Stimulated activated CD4-positive, alpha-beta T cell treated with anti-CD3 and anti-CD28 coated beads, Interleukin-2, amount 100 ng/mL, for 48 hours (primary cell): Measurements from ENCODE around the gene MGP.

ENCODE experiments used
- DNase-seq, 2 donors: peaks; one replicate each; pipeline ENCODE4 v3.0.0-alpha.2; 2020

The MGP gene

GRCh38 chr12:14885718-14886221 is at the start of gene MGP:
MGP (minus strand) TSS chr12:14885854; CDS start chr12:14885791, 63 bp downstream.
- no peak for DNase-seq

GRCh38 chr12:14935031-14935430 is 49.4 kb upstream of the MGP start:
- DNase-seq, result no peak

DNA sequence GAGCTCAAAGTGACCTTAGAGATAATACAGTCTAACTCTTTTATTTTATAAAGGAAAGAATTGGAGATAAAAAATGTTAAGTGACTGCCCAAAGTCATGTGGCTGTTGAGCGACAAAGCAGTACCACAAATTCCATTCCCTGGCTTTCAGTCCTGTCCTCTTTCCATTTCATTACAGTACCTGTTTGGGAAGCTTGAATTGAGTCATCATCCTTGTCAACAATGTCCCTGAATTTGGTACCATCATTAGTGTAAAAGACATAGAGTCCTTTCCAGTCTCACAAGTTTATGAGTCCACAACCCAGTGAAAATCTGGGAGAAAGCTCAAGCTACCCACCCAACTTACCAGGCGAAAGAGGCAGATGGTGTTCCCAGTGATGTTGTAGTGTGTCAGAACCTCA is 48.9 kb upstream of the MGP start:
- no peak for DNase-seq

GRCh38 chr12:14931791-14932560 is 46.3 kb upstream of the MGP start:
- no peak for DNase-seq

DNA sequence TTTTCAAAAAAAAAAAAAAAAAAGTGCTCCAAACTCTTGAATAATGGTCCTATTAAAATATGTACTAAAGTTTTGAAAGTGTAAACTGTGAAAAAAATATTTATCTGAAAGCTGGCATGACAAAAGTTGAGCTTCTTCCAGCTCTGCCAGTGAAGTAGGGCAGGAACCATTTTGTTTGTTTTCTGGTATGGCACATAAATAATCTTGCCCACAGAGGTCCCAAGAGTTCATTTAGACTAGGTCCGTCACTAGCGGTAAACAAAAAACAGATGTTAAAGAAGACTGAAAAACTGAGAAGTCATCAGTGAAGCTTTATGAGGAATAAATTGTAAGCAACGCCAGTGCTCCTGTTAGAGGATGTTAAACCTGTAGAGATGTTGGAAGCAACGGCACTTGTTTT is 45.7 kb upstream of the MGP start:
- DNase-seq, result no peak

- DNase-seq, result no peak
Observed at GRCh38 chr12:14930299-14930698, 44.6 kb upstream of the MGP start.

GRCh38 chr12:14928931-14929330 is 43.3 kb upstream of the MGP start:
- DNase-seq, result no peak

- no peak for DNase-seq
Observed at GRCh38 chr12:14927267-14927666, 41.6 kb upstream of the MGP start.

GRCh38 chr12:14924541-14924940 is 38.9 kb upstream of the MGP start:
- DNase-seq, result no peak

- no peak for DNase-seq
Observed at GRCh38 chr12:14923944-14924343, 38.3 kb upstream of the MGP start.

DNA sequence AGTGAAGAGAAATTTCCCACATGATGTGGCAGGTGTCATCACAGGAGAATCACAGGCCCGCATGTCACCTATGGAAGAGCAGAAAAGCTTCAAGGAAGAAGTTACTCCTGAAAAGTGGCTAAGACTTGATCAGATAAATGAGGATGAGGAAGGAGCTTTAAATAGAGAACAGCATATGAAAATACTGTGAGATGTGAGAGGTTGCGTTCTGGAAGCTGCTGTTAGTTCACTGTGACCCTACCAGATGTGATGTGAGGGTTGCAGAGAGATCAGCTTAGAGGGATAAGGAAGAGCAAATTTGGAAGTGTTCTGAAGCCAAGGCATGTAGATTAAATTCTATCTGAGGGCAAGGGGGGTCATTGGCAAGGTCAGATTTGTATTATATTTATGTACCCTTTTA is 35.6 kb upstream of the MGP start:
- DNase-seq, result no peak

DNA sequence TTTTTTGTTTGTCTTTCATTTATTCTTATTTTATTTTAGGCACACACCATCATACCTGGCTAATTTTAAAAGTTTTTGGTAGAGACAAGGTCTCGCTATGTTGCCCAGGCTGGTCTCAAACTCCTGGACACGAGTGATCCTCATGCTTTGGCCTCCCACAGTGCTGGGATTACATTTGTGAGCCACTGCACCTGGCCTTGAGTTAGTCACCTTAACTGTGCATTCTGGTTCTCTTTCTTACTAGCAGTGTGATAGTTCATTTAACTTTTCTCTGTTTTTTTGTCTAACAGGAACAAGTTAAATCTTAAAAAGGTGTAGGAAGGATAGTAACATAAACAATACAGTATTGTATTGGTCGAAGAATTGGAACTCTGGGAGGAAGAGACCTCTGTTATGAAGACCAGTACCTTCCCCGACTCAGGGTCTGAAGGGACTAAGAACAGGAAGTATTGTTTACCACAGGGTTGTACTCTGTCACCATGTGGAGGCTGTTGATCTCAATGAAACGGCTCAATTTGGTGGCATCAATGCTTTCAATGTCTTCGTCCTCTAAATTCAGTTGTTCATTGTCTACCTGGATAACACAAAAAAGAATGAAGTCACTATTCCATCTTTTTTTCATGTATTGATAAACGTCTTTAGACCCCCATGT is 34.9 kb upstream of the MGP start:
- DNase-seq, result no peak

DNA sequence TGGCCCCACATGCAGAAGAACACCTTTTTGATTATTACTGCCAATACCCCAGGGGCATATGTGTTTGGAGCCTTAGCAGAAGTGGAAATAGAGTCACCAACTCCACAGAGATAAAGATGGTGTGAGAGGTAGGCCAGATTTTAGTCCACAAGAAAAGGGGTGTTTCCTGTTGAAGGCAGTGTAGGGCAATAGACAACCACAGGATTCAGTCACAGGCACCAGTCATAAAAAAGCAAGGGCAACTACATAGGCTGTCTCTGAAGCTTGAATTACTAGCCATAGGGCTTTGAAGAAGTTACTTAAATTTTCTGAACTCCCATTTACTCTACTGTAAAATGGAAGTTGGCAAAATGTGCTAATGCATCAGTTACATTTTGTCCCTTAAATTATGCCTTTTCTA is 33.8 kb upstream of the MGP start:
- DNase-seq, result no peak

DNA sequence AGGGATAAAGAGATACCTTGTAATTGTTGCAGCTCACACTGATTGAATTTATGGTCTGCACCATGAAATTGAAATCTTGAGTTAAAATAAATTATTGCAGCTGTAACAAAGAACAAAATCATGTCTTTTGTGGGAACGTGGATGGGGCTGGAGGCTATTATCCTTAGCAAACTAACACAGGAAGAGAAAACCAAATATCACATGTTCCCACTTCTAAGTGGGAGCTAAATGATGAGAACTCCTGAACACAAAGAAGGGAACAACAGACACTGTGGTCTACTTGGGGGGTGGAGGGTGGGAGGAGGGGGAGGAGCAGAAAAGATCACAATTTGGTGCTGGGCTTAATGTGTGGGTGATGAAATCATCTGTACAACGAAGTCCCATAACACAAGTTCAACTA is 30.1 kb upstream of the MGP start:
- no peak for DNase-seq

- DNase-seq, result no peak
Observed at GRCh38 chr12:14913381-14913781, 27.7 kb upstream of the MGP start.

DNA sequence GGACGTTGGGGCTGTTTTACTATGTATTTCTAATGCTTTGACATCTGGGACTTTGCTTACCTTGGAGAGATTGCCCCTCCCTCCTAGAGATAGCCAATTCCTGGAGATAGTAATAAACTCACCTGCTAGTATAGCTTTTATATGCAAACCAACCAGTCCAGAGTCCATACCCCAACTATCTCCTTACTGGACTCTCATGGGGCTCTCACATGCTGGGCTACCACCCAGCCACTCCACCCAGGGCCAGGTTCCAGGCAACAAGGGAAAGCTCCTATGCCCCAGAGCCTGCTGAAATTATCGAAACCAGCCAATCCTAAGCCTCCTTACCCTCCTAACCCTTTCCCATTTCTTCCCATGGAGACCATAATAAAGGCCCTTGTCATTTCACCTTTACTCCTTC is 25.5 kb upstream of the MGP start:
- DNase-seq, result no peak

DNA sequence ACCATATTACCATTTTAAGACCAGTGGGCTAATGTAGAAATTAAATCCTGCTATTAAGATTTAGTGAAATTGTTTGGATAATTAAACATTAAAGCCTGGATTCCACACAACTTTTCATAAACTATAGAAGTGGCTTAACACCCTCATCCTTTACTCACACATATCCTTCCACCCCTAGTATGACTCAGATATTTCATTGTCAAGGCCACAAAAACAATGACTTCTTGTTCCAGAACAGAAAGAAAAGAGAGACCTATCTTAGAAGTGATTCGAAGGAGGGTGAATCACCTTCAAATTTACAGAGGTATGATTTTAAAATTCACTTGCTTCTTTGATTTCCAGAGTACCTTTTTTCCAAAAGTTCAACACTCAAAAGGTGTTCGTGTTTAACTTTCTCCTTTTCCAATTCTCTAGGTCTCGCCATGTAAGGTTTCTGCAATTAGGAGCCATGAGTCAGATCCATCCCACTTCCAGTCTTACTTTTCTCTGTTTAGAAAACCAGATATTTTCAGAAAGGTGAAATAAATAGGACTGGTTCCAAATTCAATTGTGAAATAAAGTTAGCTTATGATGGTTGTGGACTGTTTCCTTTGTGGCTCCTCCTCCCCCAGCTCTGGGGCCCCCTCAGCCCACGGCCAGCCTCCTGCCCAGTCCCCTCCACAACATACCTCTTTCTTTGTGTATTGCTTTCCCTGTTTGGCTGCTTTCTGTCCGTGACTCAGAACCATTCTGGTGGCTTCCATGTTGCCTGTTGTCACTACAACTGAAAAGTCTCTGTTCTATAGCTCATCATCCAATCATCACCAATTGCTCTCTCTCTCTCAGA is 24.6 kb upstream of the MGP start:
- peak in 1 of 2 donors; percentile 23 for DNase-seq

- DNase-seq, result no peak
Observed at GRCh38 chr12:14907953-14908352, 22.3 kb upstream of the MGP start.

GRCh38 chr12:14906114-14906513 is 20.5 kb upstream of the MGP start:
- DNase-seq, result no peak

DNA sequence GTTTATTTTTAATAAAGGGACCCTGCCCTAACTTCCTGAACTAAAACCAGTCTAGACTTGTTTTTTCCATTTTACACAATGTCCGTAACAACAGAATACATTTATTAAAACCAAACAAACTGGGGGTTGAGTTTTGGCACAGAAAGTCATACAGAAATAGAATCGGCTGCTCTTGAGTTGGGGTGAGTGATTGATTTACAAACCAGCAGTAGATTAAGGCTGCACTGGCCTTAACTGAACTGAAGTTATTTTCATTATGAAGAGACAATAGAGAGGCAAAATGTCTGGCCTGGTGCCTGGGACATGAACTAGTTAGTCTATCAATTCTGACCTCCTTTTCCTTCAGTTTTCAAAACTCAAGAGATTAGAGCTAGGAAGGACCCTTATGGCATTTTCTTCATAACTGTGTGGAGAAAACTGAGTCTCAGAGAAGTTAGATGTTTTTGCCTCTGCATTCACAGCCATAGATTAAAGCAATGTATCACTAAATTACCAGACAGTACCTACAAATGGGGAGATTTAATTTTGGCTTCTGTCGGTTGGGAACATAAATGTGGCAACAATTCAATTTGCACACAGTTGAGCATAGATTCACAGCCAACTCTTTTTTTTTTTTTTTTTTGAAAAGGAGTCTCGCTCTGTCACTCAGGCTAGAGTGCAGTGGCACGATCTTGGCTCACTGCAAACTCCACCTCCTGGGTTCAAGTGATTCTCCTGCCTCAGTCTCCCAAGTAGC is 19.8 kb upstream of the MGP start:
- no peak for DNase-seq

DNA sequence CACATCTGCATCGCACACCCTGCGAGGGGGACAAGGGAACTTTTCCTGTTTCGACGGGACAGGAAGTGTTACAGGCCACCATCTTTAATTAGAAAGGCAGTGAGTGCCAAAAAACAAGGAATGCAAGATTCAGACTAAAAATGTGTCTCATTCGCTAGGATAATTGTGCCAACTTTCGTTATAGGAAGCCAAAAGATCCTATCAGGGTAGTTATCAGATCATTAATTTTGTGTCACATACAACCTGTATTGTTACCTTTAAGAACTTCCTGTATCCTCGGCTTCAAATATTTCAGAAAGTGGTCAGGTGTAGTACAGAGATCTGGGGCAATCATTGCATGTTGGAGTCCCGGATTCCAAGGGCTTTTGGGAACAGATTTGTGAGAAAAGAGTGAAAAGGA is 19.2 kb upstream of the MGP start:
- DNase-seq, result no peak

- no peak for DNase-seq
Observed at GRCh38 chr12:14903386-14904098, 17.9 kb upstream of the MGP start.
